Left colon (tissue), 2 donors: ENCODE data around the gene PCDH9. TPM values are rescaled to one million over a fixed set of nuclear protein-coding genes. Genes with fewer than 3 reads are reported as not detected.

Experiments used
- ATAC-seq: fragments of 200-7000 bp; cut with Tn5 transposase; one replicate; pipeline ENCODE4 v1.9.1; 2020; ENCODE audit warnings: mild to moderate bottlenecking, moderate library complexity
- DNase-seq, 2 donors: peaks; one replicate each; pipeline ENCODE4 v3.0.0-alpha.2; 2020
- intact Hi-C, 2 donors: fragments of 100-400 bp; cut with DNase I in 1 of 2; cut with micrococcal nuclease in 1 of 2; formaldehyde crosslinking; loops; one replicate each; pipeline versions ENCODE4 v1.11.2 to v1.14.0; 2022; cut with DNase I, micrococcal nuclease
- total RNA-seq, 2 donors: library from RNA; stranded (reverse); fragmentation: NEBNext Ultra II Directional; extraction: Animal tissue kit (Norgen Biotek cat#: 25700); gene quantifications; one replicate each; pipeline ENCODE4 v1.2.1, GENCODE V29; 2021
- donor health status: DM: no; HTN: no; CAD: no.
- donor health status: DM: yes; HTN: yes; CAD: no.

PCDH9 gene
- total RNA-seq, 2 donors from 2014 or later = 0.61 to 1.4 TPM

- ATAC-seq (no peak), DNase-seq (no peak)
- intact Hi-C loops = no loop called here
Observed at GRCh38 chr13:67069117-67069767, 160.9 kb downstream of the PCDH9 start.

GRCh38 chr13:67064920-67065319 lies 165.2 kb downstream of the PCDH9 start:
- intact Hi-C loops = no loop called here
- no peak for DNase-seq
- no peak for ATAC-seq

- ATAC-seq = no peak
- intact Hi-C loops = no loop called here
- no peak for DNase-seq
Observed at GRCh38 chr13:67063036-67063435, 167.1 kb downstream of the PCDH9 start.

- no peak for DNase-seq
- intact Hi-C loops = no loop called here
- ATAC-seq = no peak
Observed at GRCh38 chr13:67062160-67062559, 168.0 kb downstream of the PCDH9 start.

- intact Hi-C loops = no loop called here
- no peak for ATAC-seq
- no peak for DNase-seq
Observed at GRCh38 chr13:67061750-67062149, 168.4 kb downstream of the PCDH9 start.

- intact Hi-C loops = no loop called here
- ATAC-seq (no peak), DNase-seq (no peak)
Observed at GRCh38 chr13:67052550-67053490, 177.3 kb downstream of the PCDH9 start.

GRCh38 chr13:67049744-67050143 lies 180.4 kb downstream of the PCDH9 start:
- ATAC-seq = no peak
- intact Hi-C loops = no loop called here
- no peak for DNase-seq

- no peak for ATAC-seq
- intact Hi-C loops = no loop called here
- no peak for DNase-seq
Observed at GRCh38 chr13:67048821-67049150, 181.3 kb downstream of the PCDH9 start.

- intact Hi-C loops = no loop called here
- ATAC-seq (no peak), DNase-seq (no peak)
Observed at GRCh38 chr13:67048084-67048820, 181.9 kb downstream of the PCDH9 start.

GRCh38 chr13:67045357-67045756 lies 184.8 kb downstream of the PCDH9 start:
- intact Hi-C loops = no loop called here
- DNase-seq (no peak), ATAC-seq (no peak)

- ATAC-seq (no peak), DNase-seq (no peak)
- intact Hi-C loops = no loop called here
Observed at GRCh38 chr13:67043901-67044300, 186.2 kb downstream of the PCDH9 start.

GRCh38 chr13:67042556-67042955 lies 187.6 kb downstream of the PCDH9 start:
- intact Hi-C loops = no loop called here
- no peak for DNase-seq
- no peak for ATAC-seq

GRCh38 chr13:67036699-67037457 lies 193.3 kb downstream of the PCDH9 start:
- intact Hi-C loops = no loop called here
- DNase-seq (no peak), ATAC-seq (no peak)

GRCh38 chr13:67033170-67033569 lies 197.0 kb downstream of the PCDH9 start:
- intact Hi-C loops = no loop called here
- no peak for ATAC-seq
- no peak for DNase-seq

GRCh38 chr13:67023130-67023876 lies 206.8 kb downstream of the PCDH9 start:
- intact Hi-C loops = no loop called here
- DNase-seq (no peak), ATAC-seq (no peak)

GRCh38 chr13:67018775-67019174 lies 211.4 kb downstream of the PCDH9 start:
- intact Hi-C loops = no loop called here
- ATAC-seq (no peak), DNase-seq (no peak)

- no peak for DNase-seq
- no peak for ATAC-seq
- intact Hi-C loops = no loop called here
Observed at GRCh38 chr13:67017276-67017675, 212.9 kb downstream of the PCDH9 start.

GRCh38 chr13:67015976-67016600 lies 214.0 kb downstream of the PCDH9 start:
- intact Hi-C loops = no loop called here

More at GRCh38 chr13:67015976-67016600, 214.0 kb downstream of the PCDH9 start:
- no peak for ATAC-seq
- no peak for DNase-seq
